SK-N-SH (cell line): ENCODE measurements around the gene JAG1. TPM values are rescaled to one million over a fixed set of nuclear protein-coding genes. Genes with fewer than 3 reads are reported as not detected.
A peak's percentile ranks its signal among the peaks of the same experiment; 100 is the strongest.

Experiments
- CTCF ChIA-PET: fragments of 300-600, 350-600 bp; formaldehyde crosslinking; extraction: SDS; loops from one replicate; lab custom pipeline; 2021; lab: Yijun Ruan, JAX
- POLR2A ChIA-PET: fragments of 350-600 bp; sonication (Branson Sonifier 250); formaldehyde crosslinking; extraction: SDS; loops from one replicate; lab custom pipeline; 2020; ENCODE audit warnings: antibody characterized with exemption, inconsistent platforms; lab: Yijun Ruan, JAX
- DNase-seq: peaks from one replicate; pipeline ENCODE4 v3.0.0; 2012
- H2AFZ ChIP-seq: fragments of 200-600 bp; sonication (generic); 2 replicates; pipeline ENCODE4 v1.8.1; 2016; ENCODE audit warnings: antibody characterized with exemption, mild to moderate bottlenecking, low read depth
- H3F3A ChIP-seq: fragments of 200-600 bp; sonication (generic); replicated peaks from 2 replicates; pipeline ENCODE3; 2016; ENCODE audit warnings: antibody characterized with exemption, mild to moderate bottlenecking; ENCODE audit not compliant: insufficient read depth
- H3K27ac ChIP-seq, 2 experiments: fragments of 200-500 bp in 1 of 2; fragments of 200-600 bp in 1 of 2; sonication (Bioruptor generic) in 1 of 2; sonication (generic), shearing (Covaris generic) in 1 of 2; 2 replicates each; pipeline versions ENCODE4 v1.5.1 to v1.6.1; 2014 to 2016; ENCODE audit warnings: low read depth in 2 of 2, inconsistent platforms in 1 of 2, low read length in 1 of 2, mild to moderate bottlenecking in 1 of 2, mixed read lengths in 1 of 2
- H3K27me3 ChIP-seq: fragments of 200-600 bp; sonication (generic), shearing (Covaris generic); 2 replicates; pipeline ENCODE4 v1.6.1; 2016; ENCODE audit warnings: mixed run types; ENCODE audit not compliant: insufficient read depth
- H3K36me3 ChIP-seq, 2 experiments: fragments of 200-500 bp in 1 of 2; fragments of 200-600 bp in 1 of 2; sonication (Bioruptor generic) in 1 of 2; sonication (generic) in 1 of 2; replicated peaks in 1 of 2; 2 replicates each; pipeline versions ENCODE3 to v1.5.1; 2014 to 2016; ENCODE audit warnings: low read length in 1 of 2, mild to moderate bottlenecking in 1 of 2; ENCODE audit not compliant: insufficient read depth in 2 of 2, control insufficient read depth in 1 of 2
- H3K4me1 ChIP-seq, 2 experiments: fragments of 200-500 bp in 1 of 2; fragments of 200-600 bp in 1 of 2; sonication (Bioruptor generic) in 1 of 2; sonication (generic), shearing (Covaris generic) in 1 of 2; 2 replicates each; pipeline versions ENCODE4 v1.5.1 to v1.6.1; 2014 to 2016; ENCODE audit warnings: low read depth in 1 of 2, low read length in 1 of 2, mixed run types in 1 of 2; ENCODE audit not compliant: insufficient read depth in 2 of 2, control insufficient read depth in 1 of 2
- H3K4me2 ChIP-seq: fragments of 200-600 bp; sonication (generic), shearing (Covaris generic); 2 replicates; pipeline ENCODE4 v1.6.1; 2017; ENCODE audit warnings: mixed run types
- H3K4me3 ChIP-seq, 2 experiments: fragments of 200-500 bp in 1 of 2; fragments of 200-600 bp in 1 of 2; sonication (Bioruptor generic) in 1 of 2; sonication (generic), shearing (Covaris generic) in 1 of 2; 2 replicates each; pipeline versions ENCODE4 v1.5.1 to v1.8.1; 2014 to 2016; ENCODE audit warnings: low read depth in 2 of 2, inconsistent platforms in 1 of 2, low read length in 1 of 2, mild to moderate bottlenecking in 1 of 2, mixed read lengths in 1 of 2, moderate library complexity in 1 of 2
- H3K79me2 ChIP-seq: fragments of 200-600 bp; sonication (generic); 2 replicates; pipeline ENCODE4 v1.8.1; 2017; ENCODE audit warnings: mild to moderate bottlenecking; ENCODE audit not compliant: insufficient read depth
- H3K9ac ChIP-seq: fragments of 200-600 bp; sonication (generic); 2 replicates; pipeline ENCODE4 v1.6.1; 2017; ENCODE audit warnings: mixed run types
- H3K9me2 ChIP-seq: fragments of 200-600 bp; sonication (generic); 2 replicates; pipeline ENCODE4 v1.6.1; 2017; ENCODE audit warnings: mixed run types
- H3K9me3 ChIP-seq: fragments of 200-600 bp; sonication (generic); 2 replicates; pipeline ENCODE4 v1.6.1; 2017; ENCODE audit warnings: mixed run types, mild to moderate bottlenecking, moderate library complexity
- H4K20me1 ChIP-seq: fragments of 200-600 bp; sonication (generic); 2 replicates; pipeline ENCODE4 v1.6.1; 2017; ENCODE audit warnings: mild to moderate bottlenecking, mixed run types; ENCODE audit not compliant: insufficient read depth
- ELF1 ChIP-seq: IDR thresholded peaks from 2 replicates; pipeline ENCODE4 v1.4.0; 2012
- GABPA ChIP-seq: IDR thresholded peaks from 2 replicates; pipeline ENCODE4 v1.4.0; 2012; ENCODE audit warnings: low read depth, mild to moderate bottlenecking
- JUND ChIP-seq: IDR thresholded peaks from 2 replicates; pipeline ENCODE4 v1.4.0; 2012
- MEF2A ChIP-seq: IDR thresholded peaks from 2 replicates; pipeline ENCODE4 v1.4.0; 2012; ENCODE audit warnings: low read depth, borderline replicate concordance
- NFIC ChIP-seq: IDR thresholded peaks from 2 replicates; pipeline ENCODE4 v1.4.0; 2012; ENCODE audit warnings: borderline replicate concordance
- RAD21 ChIP-seq: IDR thresholded peaks from 2 replicates; pipeline ENCODE4 v1.6.1; 2012; ENCODE audit warnings: mild to moderate bottlenecking, low read length
- RFX5 ChIP-seq: IDR thresholded peaks from 2 replicates; pipeline ENCODE4 v1.6.1; 2012; ENCODE audit warnings: mild to moderate bottlenecking, improper control_type of control experiment, low read length
- SMC3 ChIP-seq: IDR thresholded peaks from 2 replicates; pipeline ENCODE4 v1.6.1; 2012; ENCODE audit warnings: low read depth, low read length, improper control_type of control experiment
- TCF12 ChIP-seq: IDR thresholded peaks from 2 replicates; pipeline ENCODE4 v1.4.0; 2012
- WGBS: methylation state at CpG from one replicate; pipeline ENCODE4 v1.1.6; 2017; ENCODE audit warnings: low lambda C conversion rate; 5-methylcytosine and 5-hydroxymethylcytosine counted together
- polyA plus RNA-seq, 3 experiments: library from polyadenylated mRNA; depleted of rRNA; stranded (reverse); fragments of >200 nt; gene quantifications; 2 replicates each; pipeline ENCODE4 v1.2.3, GENCODE V29; 2012
- TF ChIP-seq, protein P1 (sequence below): IDR thresholded peaks from 2 replicates; pipeline ENCODE4; 2012

JAG1 gene
- polyA plus RNA-seq, 1 of the 3 experiments (the other 2 are of a cell fraction), result 6.0 TPM

GRCh38 chr20:10651227-10651990 is 22.4 kb downstream of the JAG1 start:
- Histone ChIP-seq H3K4me3 (no peak overlapping the region), H3K4me2 (no peak overlapping the region), H3K9me2 (no peaks in the 10 kb centered on the region), H4K20me1 (peaks cover 13% of the 10 kb centered on the region; the same call in 1 of the 2 replicates), H3K4me1 (peaks cover 46 to 50% of the 10 kb centered on the region in 2 experiments), H3F3A (peaks cover 11% of the 10 kb centered on the region), H3K36me3 (peaks cover 22 to 83% of the 10 kb centered on the region in 2 experiments), H3K27me3 (no peaks in the 10 kb centered on the region), H3K27ac (peak overlapping the region in 1 of 2 experiments; percentile 37; a peak in 1 of 4 replicates), H3K9ac (no peak overlapping the region), H3K9me3 (no peaks in the 10 kb centered on the region), H2AFZ (no peak overlapping the region), H3K79me2 (peaks cover 49% of the 10 kb centered on the region; the same call in 1 of the 2 replicates)
- CTCF ChIA-PET, result interaction anchor here (0.9 to 1.7 kb wide), 2 partner anchors 21 to 87 kb away, joined by 3 to 5 read pairs; no protein-coding TSS in a partner anchor
- no peak for DNase-seq
- 79% methylated on average over 15 of the region's 15 CpGs for WGBS
- peak; percentile 14; the same call in 1 of the 2 replicates for TF ChIP-seq TCF12
- TF ChIP-seq, protein P1, sequence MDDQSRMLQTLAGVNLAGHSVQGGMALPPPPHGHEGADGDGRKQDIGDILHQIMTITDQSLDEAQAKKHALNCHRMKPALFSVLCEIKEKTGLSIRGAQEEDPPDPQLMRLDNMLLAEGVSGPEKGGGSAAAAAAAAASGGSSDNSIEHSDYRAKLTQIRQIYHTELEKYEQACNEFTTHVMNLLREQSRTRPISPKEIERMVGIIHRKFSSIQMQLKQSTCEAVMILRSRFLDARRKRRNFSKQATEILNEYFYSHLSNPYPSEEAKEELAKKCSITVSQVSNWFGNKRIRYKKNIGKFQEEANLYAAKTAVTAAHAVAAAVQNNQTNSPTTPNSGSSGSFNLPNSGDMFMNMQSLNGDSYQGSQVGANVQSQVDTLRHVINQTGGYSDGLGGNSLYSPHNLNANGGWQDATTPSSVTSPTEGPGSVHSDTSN, result 0 out of 2 replicates have a peak, but pooled peaks have one; percentile 22
- 0 out of 2 replicates have a peak, but pooled peaks have one; percentile 27 for TF ChIP-seq NFIC
- TF ChIP-seq ELF1, result no peak
- TF ChIP-seq RAD21, result peak; percentile 20; the same call in 1 of the 2 replicates
- POLR2A ChIA-PET, result no interaction called here

- peaks cover 28 to 86% of the 10 kb centered on the region in 2 experiments for H3K36me3 ChIP-seq
- peaks cover 10% of the 10 kb centered on the region for H3F3A ChIP-seq
- H4K20me1 ChIP-seq, result peaks cover 13% of the 10 kb centered on the region; the same call in 1 of the 2 replicates
- H3K9me2 ChIP-seq, result no peaks in the 10 kb centered on the region
- ChIA-PET CTCF (interaction anchor here (1.2 to 1.7 kb wide), 3 partner anchors 9 to 222 kb away, joined by 3 to 5 read pairs (median 4); no protein-coding TSS in a partner anchor), POLR2A (no interaction called here)
- no peak overlapping the region for H3K4me3 ChIP-seq
- WGBS, result 81% methylated on average over 3 of the region's 3 CpGs
- peaks cover 33% of the 10 kb centered on the region; the same call in 1 of the 2 replicates for H3K79me2 ChIP-seq
- H3K27me3 ChIP-seq, result no peaks in the 10 kb centered on the region
- H3K9me3 ChIP-seq, result no peaks in the 10 kb centered on the region
- H2AFZ ChIP-seq, result no peak overlapping the region
- no peak overlapping the region for H3K4me2 ChIP-seq
- H3K4me1 ChIP-seq, result peaks cover 39 to 54% of the 10 kb centered on the region in 2 experiments
- no peak overlapping the region for H3K9ac ChIP-seq
- TF ChIP-seq SMC3 (no peak), GABPA (no peak), JUND (no peak), RFX5 (no peak), MEF2A (no peak)
- peak overlapping the region in 1 of 2 experiments; percentile 36; a peak in 1 of 4 replicates for H3K27ac ChIP-seq
- no peak for DNase-seq
These were observed 24.0 kb downstream of the JAG1 start for GRCh38 chr20:10649797-10650160.
